Lung microvascular endothelial cell (primary cell): ENCODE measurements around the gene LRAT. TPM values are rescaled to one million over a fixed set of nuclear protein-coding genes. Genes with fewer than 3 reads are reported as not detected.
A peak's percentile ranks its signal among the peaks of the same experiment; 100 is the strongest.

Source experiments
- DNase-seq, 2 donors: peaks; one replicate each; pipeline versions ENCODE4 v3.0.0 to v3.0.0-alpha.2; 2010; ENCODE audit warnings: low read depth in 2 of 2
- total RNA-seq: library from RNA; depleted of rRNA; stranded (reverse); fragments of >200 nt; gene quantifications from 2 replicates; pipeline ENCODE4 v1.2.1, GENCODE V29; 2014

LRAT gene
- total RNA-seq, 1 donor from 2014 or later = not detected

DNA sequence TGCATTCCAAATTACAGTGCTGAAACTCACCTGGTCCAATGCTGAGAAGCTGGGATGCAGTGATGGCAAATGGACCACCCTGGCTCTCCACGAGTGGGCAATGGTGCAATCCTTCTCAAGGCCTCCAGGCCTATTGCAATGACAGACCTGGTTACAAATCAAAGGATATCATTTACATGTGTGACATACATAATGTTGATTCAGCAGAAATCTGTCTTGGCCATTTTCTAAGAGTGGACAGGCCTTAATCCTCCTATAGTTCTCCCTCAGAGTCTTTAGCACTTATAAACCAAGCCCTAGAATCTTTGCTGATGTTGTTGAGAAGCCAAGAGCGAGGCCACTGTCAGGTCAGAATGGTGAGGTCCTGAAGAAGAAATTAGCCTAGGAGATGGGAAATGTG lies 17.1 kb downstream of the LRAT start:
- no peak for DNase-seq

DNA sequence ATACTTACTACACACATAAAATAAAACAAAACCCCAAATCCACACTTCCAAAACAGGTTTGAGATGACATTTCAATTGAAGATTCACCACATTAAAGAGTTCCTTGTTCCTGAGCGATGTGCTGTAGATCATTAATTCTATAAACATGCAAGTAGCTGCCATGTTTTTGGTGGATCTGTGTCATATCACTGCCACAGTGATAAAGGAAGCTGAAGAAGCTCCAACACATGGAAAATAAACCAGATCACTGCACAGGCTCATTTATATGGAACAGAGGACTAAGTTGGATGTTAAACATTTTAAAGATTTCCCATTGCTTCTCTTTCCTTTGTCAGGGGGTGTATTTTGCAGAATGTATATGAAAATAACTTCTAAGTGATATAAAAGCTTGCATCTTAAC lies 34.5 kb downstream of the LRAT start:
- no peak for DNase-seq

DNA sequence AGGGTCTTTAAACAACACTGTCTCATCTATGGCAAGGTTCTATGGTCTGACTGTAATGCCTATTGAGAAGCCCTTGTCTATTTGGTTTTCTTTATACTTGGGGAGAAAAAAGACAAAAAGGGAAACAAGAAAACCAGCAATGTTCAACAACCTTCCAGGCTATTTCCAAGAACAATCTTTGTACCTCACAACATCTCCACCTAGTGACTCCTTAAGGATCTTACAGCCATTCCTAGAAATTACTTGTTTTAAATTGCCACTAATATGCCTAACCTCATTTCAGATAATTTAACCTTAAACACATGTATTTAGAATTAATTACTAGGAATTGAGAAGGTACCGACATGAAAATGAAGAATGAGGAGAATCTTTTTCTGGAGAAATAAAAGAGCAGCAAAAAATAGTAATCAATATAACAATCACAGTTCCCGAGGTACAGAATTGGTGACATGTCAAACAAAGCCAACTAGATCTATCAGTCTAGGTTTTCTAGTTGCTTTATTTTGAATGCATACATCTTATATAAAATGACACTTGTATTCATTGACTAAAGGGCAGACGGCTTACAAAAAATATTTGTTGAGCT lies 35.7 kb downstream of the LRAT start:
- DNase-seq = peak; percentile 30 to 34

DNA sequence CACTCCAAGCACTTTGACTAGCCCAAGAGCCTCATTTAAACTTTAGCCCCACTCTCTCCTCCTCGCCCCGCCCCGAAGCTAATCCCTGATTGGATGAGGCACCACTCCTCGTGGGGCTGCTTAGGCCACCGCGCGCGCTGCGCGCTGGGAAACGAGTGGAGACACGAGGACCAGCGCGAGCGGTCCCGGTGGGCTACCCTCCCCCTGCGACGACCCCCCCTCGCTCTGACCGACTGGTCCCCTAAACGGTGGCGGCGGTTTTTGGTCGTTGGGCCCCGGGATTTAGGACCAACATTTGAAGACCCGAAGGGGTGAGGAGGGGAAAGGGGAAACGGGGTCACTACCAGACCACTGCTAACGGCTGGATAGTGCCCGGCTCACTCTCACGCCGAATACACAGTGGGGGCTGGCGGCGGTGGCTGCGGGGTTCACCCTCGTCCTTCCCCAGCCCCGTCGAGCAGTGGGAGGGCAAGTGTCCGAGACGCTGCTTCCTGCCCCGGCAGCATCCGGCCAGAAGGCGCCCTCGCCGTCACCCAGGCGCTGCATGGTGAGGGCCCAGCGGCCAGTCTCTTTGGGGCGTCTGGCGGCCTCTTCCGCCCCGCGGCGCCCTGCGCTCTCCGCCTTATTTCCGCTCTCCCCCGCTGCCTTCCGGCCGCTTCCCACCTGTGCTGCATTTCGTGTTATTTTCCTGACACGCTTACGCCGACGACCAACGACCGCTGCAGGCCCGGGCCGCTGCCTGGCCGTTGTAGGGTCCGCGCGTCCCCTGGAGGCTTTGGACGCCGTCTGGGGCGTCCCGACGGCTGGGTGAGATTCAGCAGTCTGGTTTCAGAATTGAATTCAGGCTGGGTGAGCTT lies 37.6 kb downstream of the LRAT start, which contains the start of gene RBM46:
TSS of gene RBM46 (plus strand) at position 147 of the 857 bp plus-strand sequence. CDS start 15,481 bp downstream, outside the sequence.
- no peak for DNase-seq

DNA sequence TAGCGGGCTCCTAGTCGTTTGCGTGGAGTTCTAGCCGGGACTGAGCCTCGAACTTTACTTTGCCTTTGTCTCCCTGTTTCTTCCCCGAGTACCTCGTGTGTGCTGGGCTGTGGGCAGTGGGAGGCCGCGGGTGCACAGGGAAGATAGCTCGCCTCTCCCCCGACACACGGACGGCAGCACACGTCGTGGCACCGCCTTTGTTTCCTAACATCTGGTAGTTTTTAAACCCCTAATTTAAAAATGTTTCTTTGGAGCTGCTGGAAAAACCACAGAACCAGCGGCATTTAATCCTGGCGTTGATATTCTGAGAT lies 38.1 kb downstream of the LRAT start:
- no peak for DNase-seq

Other genes with a start within 250 kb of the LRAT start
- gene PLRG1, start 193.6 kb upstream of the LRAT start, total RNA-seq = 40.8 and 46.6 TPM in 2 replicates
- gene FGB, start 181.0 kb upstream of the LRAT start, total RNA-seq = not detected in 2 replicates
- gene FGA, start 153.3 kb upstream of the LRAT start, total RNA-seq = not detected in 2 replicates
- not detected in 2 replicates for gene FGG, start 131.3 kb upstream of the LRAT start, total RNA-seq
- gene RBM46, start 37.3 kb downstream of the LRAT start, total RNA-seq = 0.22 TPM in 1 of 2 replicates, not detected in the other